Prostate gland (tissue), 2 donors: ENCODE results near the gene ZCCHC7. TPM values are rescaled to one million over a fixed set of nuclear protein-coding genes. Genes with fewer than 3 reads are reported as not detected.

Experiments
- DNase-seq: peaks from one replicate; pipeline ENCODE4 v3.0.0-alpha.2; 2019; ENCODE audit warnings: low spot score
- H3K27ac ChIP-seq, 2 donors: fragments of 200-600 bp; sonication (generic); 2 replicates each; pipeline ENCODE4 v1.5.1; 2017 to 2019
- H3K27me3 ChIP-seq: fragments of 200-600 bp; sonication (generic); replicated peaks from 2 replicates; pipeline ENCODE4 v1.5.1; 2019; ENCODE audit not compliant: insufficient read depth
- H3K36me3 ChIP-seq, 2 donors: fragments of 200-600 bp; sonication (generic); 1 replicate in 1 of 2; 2 replicates in 1 of 2; pipeline versions ENCODE4 v1.5.1 to v1.8.1; 2017 to 2019
- H3K4me1 ChIP-seq: fragments of 200-600 bp; sonication (generic); replicated peaks from 2 replicates; pipeline ENCODE4 v1.5.1; 2019
- H3K4me3 ChIP-seq, 2 donors: fragments of 200-600 bp; sonication (generic); 2 replicates each; pipeline ENCODE4 v1.5.1; 2017 to 2019
- H3K9me3 ChIP-seq: fragments of 200-600 bp; sonication (generic); 2 replicates; pipeline ENCODE4 v1.5.1; 2017
- POLR2A ChIP-seq: fragments of 450-650 bp; IDR thresholded peaks from one replicate; pipeline ENCODE4 v1.6.1; 2016; ENCODE audit warnings: antibody characterized with exemption, mild to moderate bottlenecking
- POLR2AphosphoS5 ChIP-seq: sonication (generic); formaldehyde crosslinking; IDR thresholded peaks from one replicate; pipeline ENCODE4 v1.6.1; 2017; ENCODE audit warnings: antibody characterized with exemption
- WGBS: methylation state at CpG from one replicate; pipeline ENCODE4 v1.1.5; 2018; 5-methylcytosine and 5-hydroxymethylcytosine counted together
- intact Hi-C: fragments of 100-400 bp; cut with DNase I; formaldehyde crosslinking; loops from one replicate; pipeline ENCODE4 v1.14.2; 2022
- total RNA-seq, 2 donors: library from RNA; depleted of rRNA; stranded (reverse); fragments of >200 nt; gene quantifications; one replicate each; pipeline ENCODE4 v1.1.0, GENCODE V29; 2016
- TF ChIP-seq, protein P1 (sequence below), 4 experiments: fragments of 200-600 bp in 2 of 4; fragments of 450-650 bp in 2 of 4; sonication (generic) in 2 of 4; IDR thresholded peaks; 1 replicate in 3 of 4; 2 replicates in 1 of 4; pipeline ENCODE4 v1.5.1; 2016 to 2019; ENCODE audit warnings: antibody characterized with exemption in 4 of 4, mild to moderate bottlenecking in 2 of 4, moderate library complexity in 2 of 4

ZCCHC7 gene
- total RNA-seq, 2 donors from 2014 or later = 12.7 to 14.2 TPM

- Histone ChIP-seq H3K4me3 (no peak overlapping the region), H3K9me3 (no peaks in the 10 kb centered on the region), H3K27ac (no peak overlapping the region), H3K4me1 (no peaks in the 10 kb centered on the region), H3K27me3 (no peaks in the 10 kb centered on the region), H3K36me3 (no peaks in the 10 kb centered on the region)
- WGBS = 94% methylated on average over 2 of the region's 2 CpGs
- intact Hi-C loops = no loop called here
- TF ChIP-seq POLR2A (no peak), POLR2AphosphoS5 (no peak)
- TF ChIP-seq, protein P1, sequence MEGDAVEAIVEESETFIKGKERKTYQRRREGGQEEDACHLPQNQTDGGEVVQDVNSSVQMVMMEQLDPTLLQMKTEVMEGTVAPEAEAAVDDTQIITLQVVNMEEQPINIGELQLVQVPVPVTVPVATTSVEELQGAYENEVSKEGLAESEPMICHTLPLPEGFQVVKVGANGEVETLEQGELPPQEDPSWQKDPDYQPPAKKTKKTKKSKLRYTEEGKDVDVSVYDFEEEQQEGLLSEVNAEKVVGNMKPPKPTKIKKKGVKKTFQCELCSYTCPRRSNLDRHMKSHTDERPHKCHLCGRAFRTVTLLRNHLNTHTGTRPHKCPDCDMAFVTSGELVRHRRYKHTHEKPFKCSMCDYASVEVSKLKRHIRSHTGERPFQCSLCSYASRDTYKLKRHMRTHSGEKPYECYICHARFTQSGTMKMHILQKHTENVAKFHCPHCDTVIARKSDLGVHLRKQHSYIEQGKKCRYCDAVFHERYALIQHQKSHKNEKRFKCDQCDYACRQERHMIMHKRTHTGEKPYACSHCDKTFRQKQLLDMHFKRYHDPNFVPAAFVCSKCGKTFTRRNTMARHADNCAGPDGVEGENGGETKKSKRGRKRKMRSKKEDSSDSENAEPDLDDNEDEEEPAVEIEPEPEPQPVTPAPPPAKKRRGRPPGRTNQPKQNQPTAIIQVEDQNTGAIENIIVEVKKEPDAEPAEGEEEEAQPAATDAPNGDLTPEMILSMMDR (IDR thresholded peaks at IDR 0.05) = no peak
- DNase-seq = no peak
These were observed 47.2 kb downstream of the ZCCHC7 start for GRCh38 chr9:37167456-37168047.

GRCh38 chr9:37172557-37172956, 52.2 kb downstream of the ZCCHC7 start:
- Histone ChIP-seq H3K9me3 (no peaks in the 10 kb centered on the region), H3K36me3 (no peaks in the 10 kb centered on the region), H3K27me3 (no peaks in the 10 kb centered on the region), H3K27ac (no peak overlapping the region), H3K4me1 (no peaks in the 10 kb centered on the region), H3K4me3 (no peak overlapping the region)
- WGBS = 93% methylated on average over 4 of the region's 4 CpGs
- no peak for DNase-seq
- no peak for TF ChIP-seq POLR2A
- TF ChIP-seq POLR2AphosphoS5 = no peak
- TF ChIP-seq, protein P1 (IDR thresholded peaks at IDR 0.05) = no peak
- intact Hi-C loops = no loop called here

DNA sequence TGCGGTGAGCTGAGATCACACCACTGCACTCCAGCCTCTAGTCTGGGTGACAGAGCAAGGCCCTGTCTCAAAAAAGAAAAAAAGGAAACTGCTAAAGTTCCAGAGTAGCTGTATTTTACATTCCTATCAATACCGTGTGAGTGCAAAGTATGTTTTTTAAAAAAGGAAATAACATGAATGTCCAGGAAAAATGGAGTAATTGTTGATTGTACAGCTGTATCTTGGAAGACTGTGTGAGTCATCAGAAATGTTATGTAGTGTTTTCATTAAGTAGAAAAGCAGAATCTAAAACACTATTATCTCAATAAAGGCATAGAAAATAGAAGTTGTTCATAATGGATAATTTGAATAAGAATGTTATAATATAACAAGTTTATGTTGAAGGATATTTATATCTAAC, 53.9 kb downstream of the ZCCHC7 start:
- intact Hi-C loops = no loop called here
- H3K27me3 ChIP-seq = no peaks in the 10 kb centered on the region
- WGBS = 87% methylated on average over 2 of the region's 2 CpGs
- TF ChIP-seq POLR2A (no peak), POLR2AphosphoS5 (no peak)
- TF ChIP-seq, protein P1 (IDR thresholded peaks at IDR 0.05) = no peak
- no peaks in the 10 kb centered on the region for H3K9me3 ChIP-seq
- H3K36me3 ChIP-seq = no peaks in the 10 kb centered on the region
- H3K4me3 ChIP-seq = no peak overlapping the region
- DNase-seq = no peak
- no peak overlapping the region for H3K27ac ChIP-seq
- H3K4me1 ChIP-seq = no peaks in the 10 kb centered on the region

GRCh38 chr9:37178742-37179141, 58.4 kb downstream of the ZCCHC7 start:
- Histone ChIP-seq H3K4me3 (no peak overlapping the region), H3K27ac (no peak overlapping the region), H3K9me3 (no peaks in the 10 kb centered on the region), H3K4me1 (no peaks in the 10 kb centered on the region), H3K36me3 (no peaks in the 10 kb centered on the region), H3K27me3 (no peaks in the 10 kb centered on the region)
- no peak for DNase-seq
- intact Hi-C loops = no loop called here
- no peak for TF ChIP-seq POLR2A
- no peak for TF ChIP-seq POLR2AphosphoS5
- TF ChIP-seq, protein P1 (IDR thresholded peaks at IDR 0.05) = no peak
- 81% methylated on average over 2 of the region's 2 CpGs for WGBS

GRCh38 chr9:37179576-37179975, 59.2 kb downstream of the ZCCHC7 start:
- no peak for DNase-seq
- Histone ChIP-seq H3K4me3 (no peak overlapping the region), H3K36me3 (no peaks in the 10 kb centered on the region), H3K27me3 (no peaks in the 10 kb centered on the region), H3K27ac (no peak overlapping the region), H3K9me3 (no peaks in the 10 kb centered on the region), H3K4me1 (no peaks in the 10 kb centered on the region)
- TF ChIP-seq, protein P1 (IDR thresholded peaks at IDR 0.05) = no peak
- no peak for TF ChIP-seq POLR2AphosphoS5
- TF ChIP-seq POLR2A = no peak
- intact Hi-C loops = no loop called here
- WGBS = 90% methylated on average over 3 of the region's 3 CpGs
